H1 (cell line): ENCODE data around the gene FLT1. TPM values are rescaled to one million over a fixed set of nuclear protein-coding genes. Genes with fewer than 3 reads are reported as not detected.

Experiments
- polyA plus RNA-seq, 7 experiments: library from polyadenylated mRNA; depleted of rRNA in 3 of 7; stranded (reverse) in 5 of 7; unstranded in 2 of 7; fragments of >200 nt in 5 of 7; fragments of 200-250 nt in 2 of 7; gene quantifications; 1 replicate in 5 of 7; 2 replicates in 1 of 7; 4 replicates in 1 of 7; pipeline versions ENCODE4 v1.2.1 to v1.2.3, GENCODE V29; 2011 to 2013; ENCODE audit warnings: missing spikeins in 2 of 7, mixed read lengths in 2 of 7
- total RNA-seq: library from RNA; stranded (reverse); fragmentation: NEBNext Ultra II Directional; extraction: Animal tissue kit (Norgen Biotek cat#: 25700); gene quantifications from 2 replicates; pipeline ENCODE4 v1.2.1, GENCODE V29; 2021
- TF ChIP-seq, protein P1 (sequence below), 3 experiments: IDR thresholded peaks; 1 replicate in 2 of 3; 2 replicates in 1 of 3; pipeline versions ENCODE4 v1.5.1 to v1.6.1; 2011; ENCODE audit warnings: low read length in 3 of 3, mild to moderate bottlenecking in 3 of 3, inconsistent platforms in 2 of 3, low read depth in 1 of 3, moderate library complexity in 1 of 3; ENCODE audit not compliant: insufficient read depth in 1 of 3; ENCODE audit errors: control extremely low read depth in 1 of 3

FLT1 gene
- total and polyA plus RNA-seq, 2 of the 8 experiments (the other 6 are each of a cell fraction or from before 2014, with no cell fraction given): 19.7 to 90.2 TPM

DNA sequence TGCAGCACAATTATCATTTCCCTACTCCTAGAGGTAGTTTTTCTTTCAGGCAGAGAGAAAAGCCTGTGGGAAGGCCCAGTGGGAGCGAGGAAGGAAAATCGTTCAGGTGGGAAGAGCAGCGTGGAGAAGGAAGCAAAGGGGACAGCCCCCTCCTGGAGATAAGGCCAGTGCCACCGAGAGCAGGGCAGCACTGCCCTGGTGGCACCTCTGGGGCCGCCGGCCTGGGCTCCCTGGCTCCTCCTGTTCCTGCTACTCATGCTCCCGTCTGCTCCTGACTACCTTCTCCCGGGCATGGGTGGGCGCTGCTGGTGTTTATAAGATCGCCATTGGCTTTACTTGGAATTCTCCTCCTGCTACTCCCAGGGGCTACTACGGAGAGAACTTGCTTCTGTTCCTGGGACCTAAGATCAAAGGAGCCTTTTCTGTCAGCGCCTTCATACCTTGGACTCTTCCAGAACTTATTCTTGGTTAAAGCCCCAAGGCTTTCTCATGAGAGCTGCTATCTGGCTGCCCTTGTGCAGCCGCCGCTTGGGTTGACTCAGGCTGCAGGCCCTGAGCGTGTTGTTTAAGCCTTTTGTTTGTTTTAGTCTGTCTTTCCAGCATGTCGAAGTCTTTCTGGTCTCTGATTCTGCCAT, 3.7 kb upstream of the FLT1 start (continued):
- TF ChIP-seq, protein P1, sequence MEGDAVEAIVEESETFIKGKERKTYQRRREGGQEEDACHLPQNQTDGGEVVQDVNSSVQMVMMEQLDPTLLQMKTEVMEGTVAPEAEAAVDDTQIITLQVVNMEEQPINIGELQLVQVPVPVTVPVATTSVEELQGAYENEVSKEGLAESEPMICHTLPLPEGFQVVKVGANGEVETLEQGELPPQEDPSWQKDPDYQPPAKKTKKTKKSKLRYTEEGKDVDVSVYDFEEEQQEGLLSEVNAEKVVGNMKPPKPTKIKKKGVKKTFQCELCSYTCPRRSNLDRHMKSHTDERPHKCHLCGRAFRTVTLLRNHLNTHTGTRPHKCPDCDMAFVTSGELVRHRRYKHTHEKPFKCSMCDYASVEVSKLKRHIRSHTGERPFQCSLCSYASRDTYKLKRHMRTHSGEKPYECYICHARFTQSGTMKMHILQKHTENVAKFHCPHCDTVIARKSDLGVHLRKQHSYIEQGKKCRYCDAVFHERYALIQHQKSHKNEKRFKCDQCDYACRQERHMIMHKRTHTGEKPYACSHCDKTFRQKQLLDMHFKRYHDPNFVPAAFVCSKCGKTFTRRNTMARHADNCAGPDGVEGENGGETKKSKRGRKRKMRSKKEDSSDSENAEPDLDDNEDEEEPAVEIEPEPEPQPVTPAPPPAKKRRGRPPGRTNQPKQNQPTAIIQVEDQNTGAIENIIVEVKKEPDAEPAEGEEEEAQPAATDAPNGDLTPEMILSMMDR (IDR thresholded peaks at IDR 0.05; ENCODE audit: control extremely low read depth in 1 of 3, insufficient read depth in 1 of 3, low read depth in 1 of 3, low read length in 3 of 3): no peak
